ENCODE results near the gene CACNA1H.

Gene CACNA1H

DNA sequence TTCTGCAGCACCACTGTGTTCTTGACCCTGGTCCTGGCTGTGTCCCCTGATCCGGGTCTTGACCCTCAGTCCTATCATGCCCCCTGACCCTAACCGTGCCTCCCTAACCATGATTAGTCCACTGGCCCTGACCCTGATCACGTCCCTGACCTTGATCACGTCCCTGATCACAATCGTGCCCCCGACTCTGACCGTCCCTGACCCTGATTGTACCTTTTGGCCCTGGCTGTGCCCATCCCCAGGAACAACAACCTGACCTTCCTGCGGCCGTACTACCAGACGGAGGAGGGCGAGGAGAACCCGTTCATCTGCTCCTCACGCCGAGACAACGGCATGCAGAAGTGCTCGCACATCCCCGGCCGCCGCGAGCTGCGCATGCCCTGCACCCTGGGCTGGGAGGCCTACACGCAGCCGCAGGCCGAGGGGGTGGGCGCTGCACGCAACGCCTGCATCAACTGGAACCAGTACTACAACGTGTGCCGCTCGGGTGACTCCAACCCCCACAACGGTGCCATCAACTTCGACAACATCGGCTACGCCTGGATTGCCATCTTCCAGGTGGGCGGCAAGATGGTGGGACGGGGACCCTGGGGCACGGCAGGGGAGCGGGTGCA, 47.2 kb downstream of the CACNA1H start:
- H3K4me3 ChIP-seq (ENCODE audit: low read length) = no peak overlapping the region
- DNase-seq (ENCODE audit: low read depth) = no peak
- TF ChIP-seq, protein P1, sequence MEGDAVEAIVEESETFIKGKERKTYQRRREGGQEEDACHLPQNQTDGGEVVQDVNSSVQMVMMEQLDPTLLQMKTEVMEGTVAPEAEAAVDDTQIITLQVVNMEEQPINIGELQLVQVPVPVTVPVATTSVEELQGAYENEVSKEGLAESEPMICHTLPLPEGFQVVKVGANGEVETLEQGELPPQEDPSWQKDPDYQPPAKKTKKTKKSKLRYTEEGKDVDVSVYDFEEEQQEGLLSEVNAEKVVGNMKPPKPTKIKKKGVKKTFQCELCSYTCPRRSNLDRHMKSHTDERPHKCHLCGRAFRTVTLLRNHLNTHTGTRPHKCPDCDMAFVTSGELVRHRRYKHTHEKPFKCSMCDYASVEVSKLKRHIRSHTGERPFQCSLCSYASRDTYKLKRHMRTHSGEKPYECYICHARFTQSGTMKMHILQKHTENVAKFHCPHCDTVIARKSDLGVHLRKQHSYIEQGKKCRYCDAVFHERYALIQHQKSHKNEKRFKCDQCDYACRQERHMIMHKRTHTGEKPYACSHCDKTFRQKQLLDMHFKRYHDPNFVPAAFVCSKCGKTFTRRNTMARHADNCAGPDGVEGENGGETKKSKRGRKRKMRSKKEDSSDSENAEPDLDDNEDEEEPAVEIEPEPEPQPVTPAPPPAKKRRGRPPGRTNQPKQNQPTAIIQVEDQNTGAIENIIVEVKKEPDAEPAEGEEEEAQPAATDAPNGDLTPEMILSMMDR (conservative IDR thresholded peaks at IDR 0.05; ENCODE audit: low read length) = no peak

DNA sequence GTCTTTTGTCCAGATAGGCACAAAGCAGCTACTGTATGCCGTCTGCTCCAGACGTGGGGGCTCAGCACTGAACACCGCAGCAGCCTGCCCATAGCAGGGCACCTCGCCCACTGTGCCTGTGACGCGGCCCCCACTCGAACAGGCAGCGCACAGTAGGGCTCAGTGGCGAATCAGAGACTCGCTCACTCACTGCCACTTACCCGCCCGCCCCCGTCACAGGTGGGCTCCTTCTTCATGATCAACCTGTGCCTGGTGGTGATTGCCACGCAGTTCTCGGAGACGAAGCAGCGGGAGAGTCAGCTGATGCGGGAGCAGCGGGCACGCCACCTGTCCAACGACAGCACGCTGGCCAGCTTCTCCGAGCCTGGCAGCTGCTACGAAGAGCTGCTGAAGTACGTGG, 48.5 kb downstream of the CACNA1H start:
- TF ChIP-seq, protein P1 (conservative IDR thresholded peaks at IDR 0.05; ENCODE audit: low read length) = no peak
- H3K4me3 ChIP-seq (ENCODE audit: low read length) = no peak overlapping the region
- DNase-seq (ENCODE audit: low read depth) = no peak

DNA sequence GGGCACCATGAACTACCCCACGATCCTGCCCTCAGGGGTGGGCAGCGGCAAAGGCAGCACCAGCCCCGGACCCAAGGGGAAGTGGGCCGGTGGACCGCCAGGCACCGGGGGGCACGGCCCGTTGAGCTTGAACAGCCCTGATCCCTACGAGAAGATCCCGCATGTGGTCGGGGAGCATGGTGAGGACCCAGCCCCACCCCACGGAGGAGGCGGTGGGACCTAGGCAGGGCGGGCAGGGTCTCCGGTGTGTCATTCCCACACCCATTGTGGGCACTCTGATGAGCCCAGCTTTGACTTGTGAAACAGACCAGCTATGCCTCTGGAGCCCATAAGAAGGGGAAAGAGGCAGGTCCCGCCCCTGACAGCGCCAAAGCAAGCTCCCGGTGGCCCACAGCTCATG, 49.4 kb downstream of the CACNA1H start:
- H3K4me3 ChIP-seq (ENCODE audit: low read length) = no peak overlapping the region
- no peak for DNase-seq (ENCODE audit: low read depth)
- TF ChIP-seq, protein P1 (conservative IDR thresholded peaks at IDR 0.05; ENCODE audit: low read length) = no peak

DNA sequence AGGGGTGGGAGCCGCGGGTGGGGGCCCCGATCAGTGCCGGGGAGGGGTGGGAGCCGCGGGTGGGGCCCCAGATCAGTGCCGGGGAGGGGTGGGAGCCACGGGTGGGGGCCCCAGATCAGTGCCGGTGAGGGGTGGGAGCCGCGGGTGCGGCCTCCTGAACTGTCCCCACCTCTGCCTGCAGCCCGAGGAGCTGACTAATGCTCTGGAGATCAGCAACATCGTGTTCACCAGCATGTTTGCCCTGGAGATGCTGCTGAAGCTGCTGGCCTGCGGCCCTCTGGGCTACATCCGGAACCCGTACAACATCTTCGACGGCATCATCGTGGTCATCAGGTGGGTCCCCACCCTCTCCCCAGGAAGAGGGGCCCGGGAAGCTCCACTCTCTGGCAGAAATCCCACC, 52.0 kb downstream of the CACNA1H start:
- DNase-seq (ENCODE audit: low read depth) = no peak
- no peak overlapping the region for H3K4me3 ChIP-seq (ENCODE audit: low read length)
- TF ChIP-seq, protein P1 (conservative IDR thresholded peaks at IDR 0.05; ENCODE audit: low read length) = no peak

DNA sequence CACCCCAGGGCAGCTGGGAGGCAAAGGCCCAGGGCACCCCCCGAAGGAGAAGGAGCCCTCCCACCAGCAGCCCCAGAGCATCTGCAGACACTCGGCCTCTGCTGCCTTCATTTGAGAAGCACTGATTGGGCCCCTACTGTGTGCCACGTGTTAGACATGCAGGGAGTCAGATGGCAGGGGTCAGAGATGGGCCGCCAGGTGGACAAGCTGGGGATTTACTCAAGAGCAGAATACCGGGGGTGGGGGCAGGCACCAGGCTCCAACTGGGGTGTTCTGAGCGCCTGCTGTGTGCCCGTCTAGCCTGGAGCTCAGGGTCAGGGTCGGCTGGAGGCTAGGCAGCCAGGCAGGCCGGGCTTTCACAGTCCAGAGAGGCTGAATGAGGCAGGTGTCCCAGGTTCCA, 53.4 kb downstream of the CACNA1H start:
- no peak overlapping the region for H3K4me3 ChIP-seq (ENCODE audit: low read length)
- TF ChIP-seq, protein P1 (conservative IDR thresholded peaks at IDR 0.05; ENCODE audit: low read length) = no peak
- DNase-seq (ENCODE audit: low read depth) = no peak

DNA sequence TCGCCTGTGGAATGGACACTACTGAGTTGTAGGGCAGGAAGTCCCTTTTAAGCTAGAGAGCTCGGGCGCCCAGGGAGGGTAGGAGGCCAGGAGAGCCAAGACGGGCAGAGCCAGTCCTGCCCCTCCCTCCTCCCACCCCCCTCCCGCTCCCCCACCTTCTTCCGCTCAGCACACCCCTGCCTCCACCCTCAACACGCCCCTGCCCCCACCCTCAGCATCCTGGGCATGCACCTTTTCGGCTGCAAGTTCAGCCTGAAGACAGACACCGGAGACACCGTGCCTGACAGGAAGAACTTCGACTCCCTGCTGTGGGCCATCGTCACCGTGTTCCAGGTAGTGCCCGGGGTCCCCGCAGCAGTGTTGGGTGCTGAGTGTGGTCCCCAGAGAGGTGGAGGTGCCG, 53.9 kb downstream of the CACNA1H start:
- TF ChIP-seq, protein P1 (conservative IDR thresholded peaks at IDR 0.05; ENCODE audit: low read length) = no peak
- no peak overlapping the region for H3K4me3 ChIP-seq (ENCODE audit: low read length)
- DNase-seq (ENCODE audit: low read depth) = no peak

DNA sequence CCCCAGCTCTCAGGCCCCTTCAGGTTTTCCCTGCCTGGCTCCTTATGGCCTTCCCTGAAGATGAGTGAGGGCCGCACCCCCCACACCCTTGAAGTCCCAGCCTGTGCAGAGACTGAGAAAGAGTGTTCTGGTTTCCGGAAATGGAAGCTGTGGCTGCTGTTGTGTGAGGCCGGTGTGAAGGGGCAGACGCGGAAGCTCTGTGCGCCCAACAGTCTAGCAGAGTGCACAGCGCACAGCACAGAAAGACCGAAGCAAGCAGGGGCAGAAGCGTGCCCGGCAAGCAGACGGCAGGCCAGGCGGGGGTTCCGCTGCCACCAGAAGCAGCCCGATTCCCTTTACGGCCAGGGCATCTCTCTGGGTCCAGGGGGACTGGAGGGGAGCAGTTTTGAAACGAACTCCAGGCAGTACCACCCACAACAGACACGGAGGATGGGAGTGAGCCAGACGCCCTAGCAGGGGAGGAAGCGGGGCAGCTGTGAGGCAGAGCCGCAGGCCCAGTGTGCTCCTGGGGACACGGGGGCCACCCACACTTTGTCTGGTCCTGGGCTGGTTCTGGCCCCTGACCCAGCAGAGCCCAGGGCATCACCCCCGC, 55.4 kb downstream of the CACNA1H start:
- TF ChIP-seq, protein P1 (conservative IDR thresholded peaks at IDR 0.05; ENCODE audit: low read length) = no peak
- no peak for DNase-seq (ENCODE audit: low read depth)
- no peak overlapping the region for H3K4me3 ChIP-seq (ENCODE audit: low read length)

Data from AG10803 (cell line).